GM12864 (cell line): ENCODE data around the gene CD69.

Experiments used
- DNase-seq: peaks from one replicate; pipeline ENCODE4 v3.0.0-alpha.2; 2011; ENCODE audit warnings: low read depth
- H3K4me3 ChIP-seq: 2 replicates; pipeline ENCODE4 v1.5.1; 2011; ENCODE audit warnings: mild to moderate bottlenecking, low read depth, low read length, control low read depth
- TF ChIP-seq, protein P1 (sequence below): IDR thresholded peaks from 2 replicates; pipeline ENCODE4 v1.5.1; 2011; ENCODE audit warnings: low read depth, mild to moderate bottlenecking, moderate library complexity, low read length, control low read depth, inconsistent platforms; ENCODE audit errors: missing control alignments

CD69 gene

GRCh38 chr12:9797722-9798619, 37.3 kb upstream of the CD69 start:
- no peak overlapping the region for H3K4me3 ChIP-seq
- TF ChIP-seq, protein P1, sequence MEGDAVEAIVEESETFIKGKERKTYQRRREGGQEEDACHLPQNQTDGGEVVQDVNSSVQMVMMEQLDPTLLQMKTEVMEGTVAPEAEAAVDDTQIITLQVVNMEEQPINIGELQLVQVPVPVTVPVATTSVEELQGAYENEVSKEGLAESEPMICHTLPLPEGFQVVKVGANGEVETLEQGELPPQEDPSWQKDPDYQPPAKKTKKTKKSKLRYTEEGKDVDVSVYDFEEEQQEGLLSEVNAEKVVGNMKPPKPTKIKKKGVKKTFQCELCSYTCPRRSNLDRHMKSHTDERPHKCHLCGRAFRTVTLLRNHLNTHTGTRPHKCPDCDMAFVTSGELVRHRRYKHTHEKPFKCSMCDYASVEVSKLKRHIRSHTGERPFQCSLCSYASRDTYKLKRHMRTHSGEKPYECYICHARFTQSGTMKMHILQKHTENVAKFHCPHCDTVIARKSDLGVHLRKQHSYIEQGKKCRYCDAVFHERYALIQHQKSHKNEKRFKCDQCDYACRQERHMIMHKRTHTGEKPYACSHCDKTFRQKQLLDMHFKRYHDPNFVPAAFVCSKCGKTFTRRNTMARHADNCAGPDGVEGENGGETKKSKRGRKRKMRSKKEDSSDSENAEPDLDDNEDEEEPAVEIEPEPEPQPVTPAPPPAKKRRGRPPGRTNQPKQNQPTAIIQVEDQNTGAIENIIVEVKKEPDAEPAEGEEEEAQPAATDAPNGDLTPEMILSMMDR: peak; percentile 86
- peak; percentile 84 for DNase-seq

GRCh38 chr12:9796971-9797370, 36.3 kb upstream of the CD69 start:
- DNase-seq: no peak
- no peak overlapping the region for H3K4me3 ChIP-seq
- TF ChIP-seq, protein P1: no peak

DNA sequence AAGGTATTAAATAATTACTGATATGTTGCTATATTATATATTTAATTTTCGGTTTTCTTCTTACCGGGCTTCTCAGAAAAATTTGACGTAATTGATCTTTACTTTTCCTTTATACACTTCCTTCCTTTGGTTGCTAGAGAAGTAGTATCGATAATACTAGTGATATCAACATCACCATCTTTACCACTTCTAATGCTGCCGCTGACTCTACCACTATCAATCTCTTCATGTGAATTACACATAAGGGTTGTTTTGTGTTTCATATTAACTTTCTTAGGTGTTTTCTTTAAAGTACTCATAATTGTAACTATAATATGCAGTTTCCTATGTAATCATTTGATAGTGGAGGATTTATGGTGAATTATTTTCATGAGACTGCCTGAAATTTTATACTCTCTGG, 35.6 kb upstream of the CD69 start:
- no peak for DNase-seq
- no peak overlapping the region for H3K4me3 ChIP-seq
- TF ChIP-seq, protein P1: no peak

- TF ChIP-seq, protein P1: no peak
- H3K4me3 ChIP-seq: no peak overlapping the region
- DNase-seq: no peak
These were observed 35.2 kb upstream of the CD69 start for GRCh38 chr12:9795945-9796344.

GRCh38 chr12:9794484-9795093, 33.9 kb upstream of the CD69 start:
- no peak for DNase-seq
- no peak overlapping the region for H3K4me3 ChIP-seq
- TF ChIP-seq, protein P1: no peak

DNA sequence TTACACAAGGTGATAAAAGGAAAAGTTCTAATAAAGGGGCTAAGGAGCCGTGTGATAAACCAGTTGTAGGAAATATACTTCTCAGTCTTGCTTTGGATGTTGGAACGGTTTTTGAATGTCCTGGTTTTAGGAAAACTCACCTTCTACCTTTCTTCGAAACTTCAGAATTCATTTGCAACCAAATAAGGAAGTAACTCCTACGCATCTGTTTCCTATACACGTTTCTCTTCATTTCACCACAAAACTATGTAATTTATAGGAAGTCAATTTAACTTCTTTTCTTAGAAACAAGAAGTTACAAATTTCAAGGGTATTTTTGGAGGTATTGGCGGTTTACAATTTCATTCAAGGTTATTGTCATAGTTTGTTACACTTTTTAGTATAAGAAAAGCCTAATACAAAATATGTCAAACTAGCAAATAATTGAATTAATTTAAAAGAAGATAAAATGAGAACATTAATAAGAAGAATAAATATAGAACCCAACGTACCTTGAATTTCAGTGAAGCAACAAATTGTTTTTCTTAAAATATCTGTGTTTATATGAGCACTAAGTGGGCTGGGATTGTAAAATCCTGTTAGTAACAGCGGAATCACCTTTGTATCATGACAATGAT, 33.2 kb upstream of the CD69 start:
- TF ChIP-seq, protein P1: no peak
- H3K4me3 ChIP-seq: no peak overlapping the region
- DNase-seq: no peak
